Activated CD8-positive, alpha-beta memory T cell treated with anti-CD3 and anti-CD28 coated beads for 4 hours (primary cell): Measurements from ENCODE around the gene RERE.

ENCODE experiments used
- DNase-seq, 2 donors: peaks; one replicate each; pipeline ENCODE4 v3.0.0-alpha.2; 2020; ENCODE audit warnings: low read depth in 2 of 2

Gene RERE

GRCh38 chr1:8311068-8311718 lies 506.2 kb downstream of the RERE start:
- DNase-seq, result no peak

- DNase-seq, result no peak
Observed at GRCh38 chr1:8307628-8308027, 509.8 kb downstream of the RERE start.

GRCh38 chr1:8303876-8304275 lies 513.6 kb downstream of the RERE start:
- no peak for DNase-seq

GRCh38 chr1:8303141-8303540 lies 514.3 kb downstream of the RERE start:
- no peak for DNase-seq
